ENCODE measurements around the gene ASPG.

Gene ASPG

GRCh38 chr14:104142136-104142945 is 56.8 kb downstream of the ASPG start:
- TF ChIP-seq, protein P1, sequence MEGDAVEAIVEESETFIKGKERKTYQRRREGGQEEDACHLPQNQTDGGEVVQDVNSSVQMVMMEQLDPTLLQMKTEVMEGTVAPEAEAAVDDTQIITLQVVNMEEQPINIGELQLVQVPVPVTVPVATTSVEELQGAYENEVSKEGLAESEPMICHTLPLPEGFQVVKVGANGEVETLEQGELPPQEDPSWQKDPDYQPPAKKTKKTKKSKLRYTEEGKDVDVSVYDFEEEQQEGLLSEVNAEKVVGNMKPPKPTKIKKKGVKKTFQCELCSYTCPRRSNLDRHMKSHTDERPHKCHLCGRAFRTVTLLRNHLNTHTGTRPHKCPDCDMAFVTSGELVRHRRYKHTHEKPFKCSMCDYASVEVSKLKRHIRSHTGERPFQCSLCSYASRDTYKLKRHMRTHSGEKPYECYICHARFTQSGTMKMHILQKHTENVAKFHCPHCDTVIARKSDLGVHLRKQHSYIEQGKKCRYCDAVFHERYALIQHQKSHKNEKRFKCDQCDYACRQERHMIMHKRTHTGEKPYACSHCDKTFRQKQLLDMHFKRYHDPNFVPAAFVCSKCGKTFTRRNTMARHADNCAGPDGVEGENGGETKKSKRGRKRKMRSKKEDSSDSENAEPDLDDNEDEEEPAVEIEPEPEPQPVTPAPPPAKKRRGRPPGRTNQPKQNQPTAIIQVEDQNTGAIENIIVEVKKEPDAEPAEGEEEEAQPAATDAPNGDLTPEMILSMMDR (conservative IDR thresholded peaks at IDR 0.05) = no peak
- TF ChIP-seq ZFX (IDR thresholded peaks at IDR 0.05) = no peak
- H3K27ac ChIP-seq = no peak overlapping the region

GRCh38 chr14:104142946-104143470 is 57.5 kb downstream of the ASPG start:
- TF ChIP-seq, protein P1 (conservative IDR thresholded peaks at IDR 0.05) = no peak; the same call in 1 of the 2 replicates
- no peak for TF ChIP-seq ZFX (IDR thresholded peaks at IDR 0.05)
- no peak overlapping the region for H3K27ac ChIP-seq

GRCh38 chr14:104143521-104144452 is 58.3 kb downstream of the ASPG start:
- H3K27ac ChIP-seq = no peak overlapping the region
- TF ChIP-seq, protein P1 (conservative IDR thresholded peaks at IDR 0.05) = no peak
- TF ChIP-seq ZFX (IDR thresholded peaks at IDR 0.05) = no peak

GRCh38 chr14:104144453-104144790 is 58.9 kb downstream of the ASPG start:
- no peak overlapping the region for H3K27ac ChIP-seq
- no peak for TF ChIP-seq ZFX (IDR thresholded peaks at IDR 0.05)
- TF ChIP-seq, protein P1 (conservative IDR thresholded peaks at IDR 0.05) = no peak

- no peak for TF ChIP-seq ZFX (IDR thresholded peaks at IDR 0.05)
- TF ChIP-seq, protein P1 (conservative IDR thresholded peaks at IDR 0.05) = no peak
- no peak overlapping the region for H3K27ac ChIP-seq
Measured at GRCh38 chr14:104144911-104145825, 59.7 kb downstream of the ASPG start.

DNA sequence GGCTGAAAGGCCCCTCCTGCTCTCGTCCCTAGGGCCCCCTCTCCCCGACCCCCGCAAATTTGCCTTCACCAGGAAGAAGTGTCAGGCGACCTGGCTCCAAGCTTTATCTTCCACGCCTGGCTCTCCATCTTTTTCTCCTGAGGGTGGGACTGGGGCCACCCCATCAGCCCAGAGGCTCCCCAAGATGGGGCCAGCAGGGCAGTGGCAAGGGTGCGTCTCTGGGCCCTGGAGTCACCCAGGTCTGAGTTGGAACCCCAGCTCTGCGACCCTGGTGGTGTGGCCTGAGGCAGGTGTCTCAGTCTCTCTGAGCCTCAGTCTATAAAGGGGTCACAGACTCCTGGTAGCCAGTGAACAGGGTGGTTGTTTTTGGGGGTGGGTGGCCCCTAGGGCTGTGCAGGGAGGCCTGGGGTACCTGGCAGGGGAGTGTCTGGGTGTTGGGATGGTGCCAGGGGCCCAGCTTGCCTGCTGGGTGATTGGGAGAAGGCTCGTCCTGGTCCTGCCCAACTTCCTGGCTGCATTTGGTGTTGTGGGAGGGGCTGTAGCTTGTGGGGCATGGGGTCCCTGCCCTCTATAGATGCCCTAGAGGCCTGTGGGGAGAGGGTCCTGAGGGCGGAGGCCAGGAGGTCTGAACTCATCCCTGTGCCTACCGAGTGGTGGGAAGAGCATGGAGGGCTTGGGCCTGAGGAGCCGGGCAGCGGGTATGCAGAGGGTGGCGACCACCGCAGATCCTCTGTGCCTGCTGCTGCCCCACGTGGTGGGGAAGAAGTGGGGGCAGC is 60.5 kb downstream of the ASPG start:
- H3K27ac ChIP-seq = no peak overlapping the region

More for the DNA sequence above, 60.5 kb downstream of the ASPG start:
- no peak for TF ChIP-seq ZFX (IDR thresholded peaks at IDR 0.05)
- TF ChIP-seq, protein P1 (conservative IDR thresholded peaks at IDR 0.05) = no peak

All from C4-2B (cell line).